Osteoblast (primary cell): Measurements from ENCODE around the gene WDCP. TPM values are rescaled to one million over a fixed set of nuclear protein-coding genes. Genes with fewer than 3 reads are reported as not detected.
A peak's percentile ranks its signal among the peaks of the same experiment; 100 is the strongest.

Source experiments
- DNase-seq: peaks from one replicate; pipeline ENCODE4 v3.0.0; 2011; ENCODE audit warnings: low spot score, mixed read lengths; ENCODE audit not compliant: insufficient read length; ENCODE audit errors: missing footprints
- H2AFZ ChIP-seq: 2 replicates; pipeline ENCODE4 v1.6.0; 2011; ENCODE audit warnings: mild to moderate bottlenecking, low read length
- H3K27ac ChIP-seq: 2 replicates; pipeline ENCODE4 v1.5.1; 2011; ENCODE audit warnings: mild to moderate bottlenecking, low read depth, low read length, moderate library complexity
- H3K27me3 ChIP-seq: 2 replicates; pipeline ENCODE4 v1.6.0; 2012; ENCODE audit warnings: mild to moderate bottlenecking, control low read depth, inconsistent platforms, low read length, moderate library complexity; ENCODE audit not compliant: insufficient read depth
- H3K36me3 ChIP-seq: 2 replicates; pipeline ENCODE4 v1.5.1; 2011; ENCODE audit warnings: mild to moderate bottlenecking, low read length, control low read depth, moderate library complexity; ENCODE audit not compliant: insufficient read depth
- H3K4me1 ChIP-seq: 2 replicates; pipeline ENCODE4 v1.5.1; 2011; ENCODE audit warnings: mild to moderate bottlenecking, low read length, control low read depth, moderate library complexity; ENCODE audit not compliant: insufficient read depth
- H3K4me2 ChIP-seq: 2 replicates; pipeline ENCODE4 v1.6.0; 2011; ENCODE audit warnings: mild to moderate bottlenecking, low read length; ENCODE audit not compliant: insufficient read depth
- H3K4me3 ChIP-seq: fragments of 200-600 bp; sonication (generic); 3 replicates; pipeline ENCODE4 v1.5.1; 2012; ENCODE audit warnings: mild to moderate bottlenecking, low read length, inconsistent platforms; ENCODE audit not compliant: insufficient read depth
- H3K79me2 ChIP-seq: 2 replicates; pipeline ENCODE4 v1.6.0; 2012; ENCODE audit warnings: mild to moderate bottlenecking, low read length, control low read depth, inconsistent platforms; ENCODE audit not compliant: insufficient read depth
- H3K9me3 ChIP-seq: 2 replicates; pipeline ENCODE4 v1.5.1; 2011; ENCODE audit warnings: low read depth, low read length, control low read depth
- H4K20me1 ChIP-seq: 2 replicates; pipeline ENCODE4 v1.6.0; 2012; ENCODE audit warnings: mild to moderate bottlenecking, low read length, control low read depth; ENCODE audit not compliant: insufficient read depth
- total RNA-seq: library from RNA; depleted of rRNA; stranded (reverse); fragments of >200 nt; gene quantifications from 2 replicates; pipeline ENCODE4 v1.2.3, GENCODE V29; 2012
- TF ChIP-seq, protein P1 (sequence below): IDR thresholded peaks from 2 replicates; pipeline ENCODE4 v1.5.1; 2011; ENCODE audit warnings: mild to moderate bottlenecking, low read depth, low read length, moderate library complexity; ENCODE audit errors: extremely low read depth

Gene WDCP
- total RNA-seq, 1 donor, result 8.3 TPM

DNA sequence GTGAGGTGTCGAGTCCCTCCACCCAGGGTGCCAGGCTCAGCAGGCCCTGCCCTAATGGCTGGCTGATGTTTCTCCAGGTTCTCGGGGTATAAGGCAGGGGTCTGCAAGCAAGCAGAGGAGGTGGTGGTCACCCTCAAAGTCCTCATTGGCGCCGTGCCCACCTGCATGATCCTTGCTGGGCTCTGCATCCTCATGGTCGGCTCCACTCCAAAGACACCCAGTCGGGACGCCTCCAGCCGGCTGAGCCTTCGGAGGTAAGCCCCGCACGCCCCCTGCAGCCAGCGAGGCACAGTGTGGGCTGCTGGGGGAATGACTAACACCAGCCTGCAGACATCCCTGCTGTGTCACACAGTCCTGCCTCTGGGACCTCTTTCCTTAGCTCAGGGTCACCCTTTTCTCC, 23.2 kb downstream of the WDCP start:
- no peak overlapping the region for H2AFZ ChIP-seq
- no peaks in the 10 kb centered on the region for H3K9me3 ChIP-seq
- no peak overlapping the region for H3K27ac ChIP-seq
- DNase-seq, result peak; percentile 94
- H3K36me3 ChIP-seq, result peaks cover 10% of the 10 kb centered on the region
- no peaks in the 10 kb centered on the region for H3K27me3 ChIP-seq
- TF ChIP-seq, protein P1, sequence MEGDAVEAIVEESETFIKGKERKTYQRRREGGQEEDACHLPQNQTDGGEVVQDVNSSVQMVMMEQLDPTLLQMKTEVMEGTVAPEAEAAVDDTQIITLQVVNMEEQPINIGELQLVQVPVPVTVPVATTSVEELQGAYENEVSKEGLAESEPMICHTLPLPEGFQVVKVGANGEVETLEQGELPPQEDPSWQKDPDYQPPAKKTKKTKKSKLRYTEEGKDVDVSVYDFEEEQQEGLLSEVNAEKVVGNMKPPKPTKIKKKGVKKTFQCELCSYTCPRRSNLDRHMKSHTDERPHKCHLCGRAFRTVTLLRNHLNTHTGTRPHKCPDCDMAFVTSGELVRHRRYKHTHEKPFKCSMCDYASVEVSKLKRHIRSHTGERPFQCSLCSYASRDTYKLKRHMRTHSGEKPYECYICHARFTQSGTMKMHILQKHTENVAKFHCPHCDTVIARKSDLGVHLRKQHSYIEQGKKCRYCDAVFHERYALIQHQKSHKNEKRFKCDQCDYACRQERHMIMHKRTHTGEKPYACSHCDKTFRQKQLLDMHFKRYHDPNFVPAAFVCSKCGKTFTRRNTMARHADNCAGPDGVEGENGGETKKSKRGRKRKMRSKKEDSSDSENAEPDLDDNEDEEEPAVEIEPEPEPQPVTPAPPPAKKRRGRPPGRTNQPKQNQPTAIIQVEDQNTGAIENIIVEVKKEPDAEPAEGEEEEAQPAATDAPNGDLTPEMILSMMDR, result peak; percentile 61
- H3K79me2 ChIP-seq, result no peaks in the 10 kb centered on the region
- no peak overlapping the region for H3K4me3 ChIP-seq
- no peak overlapping the region for H3K4me2 ChIP-seq
- no peaks in the 10 kb centered on the region for H4K20me1 ChIP-seq
- no peaks in the 10 kb centered on the region for H3K4me1 ChIP-seq

DNA sequence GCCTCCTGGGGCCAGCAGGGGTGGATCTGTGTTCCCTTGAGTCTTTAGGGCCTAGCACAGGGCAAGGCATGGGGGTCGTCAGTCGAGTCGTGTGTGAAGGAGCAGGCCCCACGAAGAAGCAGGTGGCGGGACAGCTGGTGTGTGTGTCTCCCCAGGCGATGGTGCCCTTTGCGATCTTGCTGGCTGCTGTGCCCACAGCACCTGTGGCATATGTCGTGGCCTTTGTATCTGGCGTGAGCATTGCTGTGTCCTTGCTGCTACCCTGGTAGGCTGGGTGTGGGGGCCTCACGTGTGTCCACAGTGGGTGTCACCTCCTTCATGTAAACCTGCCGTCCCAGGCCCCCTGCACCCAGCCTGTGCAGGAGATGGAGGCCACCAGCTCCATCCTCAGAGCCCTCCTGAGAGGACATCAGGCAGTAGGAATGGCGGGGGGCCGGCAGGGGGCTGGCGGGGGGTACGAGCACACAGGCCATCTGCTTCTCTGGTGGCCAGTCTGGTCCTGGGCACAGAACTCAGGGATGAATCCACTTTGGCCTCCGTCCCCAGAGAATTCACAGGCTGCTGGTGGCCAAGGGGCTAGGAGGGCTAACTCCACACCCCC, 24.1 kb downstream of the WDCP start:
- TF ChIP-seq, protein P1, result no peak
- H3K4me2 ChIP-seq, result no peak overlapping the region
- no peaks in the 10 kb centered on the region for H3K79me2 ChIP-seq
- H3K36me3 ChIP-seq, result peaks cover 10% of the 10 kb centered on the region
- no peak overlapping the region for H3K4me3 ChIP-seq
- H4K20me1 ChIP-seq, result no peaks in the 10 kb centered on the region
- H3K27ac ChIP-seq, result no peak overlapping the region
- no peaks in the 10 kb centered on the region for H3K4me1 ChIP-seq
- H2AFZ ChIP-seq, result no peak overlapping the region
- DNase-seq, result no peak
- H3K27me3 ChIP-seq, result no peaks in the 10 kb centered on the region
- H3K9me3 ChIP-seq, result no peaks in the 10 kb centered on the region

DNA sequence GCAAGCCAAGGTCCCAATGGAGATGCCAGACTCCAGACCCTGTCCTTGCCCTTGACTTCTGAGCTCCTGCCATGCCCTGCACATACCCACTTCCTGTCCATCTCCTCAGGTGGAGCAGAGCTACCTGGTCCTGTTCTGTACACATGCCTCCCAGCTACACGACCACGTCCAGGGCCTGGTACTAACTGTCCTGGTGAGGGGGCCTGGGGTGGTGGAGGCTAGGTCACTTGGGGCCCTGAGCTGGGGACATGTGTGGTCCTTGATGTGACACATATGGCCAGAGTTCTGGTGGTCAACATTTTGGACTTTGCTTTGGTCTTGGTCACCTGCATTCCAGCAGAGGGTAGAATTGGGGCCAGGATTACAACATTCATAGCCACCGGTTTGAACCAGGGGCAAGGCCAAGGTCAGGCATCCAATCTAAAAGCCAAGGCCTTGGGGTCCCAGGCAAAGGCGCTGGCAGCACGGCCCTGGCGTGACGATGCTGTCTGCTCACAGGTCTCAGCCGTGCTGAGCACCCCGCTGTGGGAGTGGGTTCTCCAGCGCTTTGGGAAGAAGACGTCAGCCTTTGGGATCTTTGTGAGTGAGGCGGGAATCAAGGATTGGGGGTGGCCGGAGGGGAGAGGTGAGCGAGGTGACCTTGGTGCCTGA, 24.7 kb downstream of the WDCP start:
- H3K36me3 ChIP-seq, result peaks cover 10% of the 10 kb centered on the region
- H3K79me2 ChIP-seq, result no peaks in the 10 kb centered on the region
- H2AFZ ChIP-seq, result no peak overlapping the region
- TF ChIP-seq, protein P1, result no peak
- H4K20me1 ChIP-seq, result no peaks in the 10 kb centered on the region
- H3K4me3 ChIP-seq, result no peak overlapping the region
- H3K27me3 ChIP-seq, result no peaks in the 10 kb centered on the region
- no peaks in the 10 kb centered on the region for H3K4me1 ChIP-seq
- DNase-seq, result no peak
- H3K27ac ChIP-seq, result no peak overlapping the region
- H3K9me3 ChIP-seq, result no peaks in the 10 kb centered on the region
- H3K4me2 ChIP-seq, result no peak overlapping the region

DNA sequence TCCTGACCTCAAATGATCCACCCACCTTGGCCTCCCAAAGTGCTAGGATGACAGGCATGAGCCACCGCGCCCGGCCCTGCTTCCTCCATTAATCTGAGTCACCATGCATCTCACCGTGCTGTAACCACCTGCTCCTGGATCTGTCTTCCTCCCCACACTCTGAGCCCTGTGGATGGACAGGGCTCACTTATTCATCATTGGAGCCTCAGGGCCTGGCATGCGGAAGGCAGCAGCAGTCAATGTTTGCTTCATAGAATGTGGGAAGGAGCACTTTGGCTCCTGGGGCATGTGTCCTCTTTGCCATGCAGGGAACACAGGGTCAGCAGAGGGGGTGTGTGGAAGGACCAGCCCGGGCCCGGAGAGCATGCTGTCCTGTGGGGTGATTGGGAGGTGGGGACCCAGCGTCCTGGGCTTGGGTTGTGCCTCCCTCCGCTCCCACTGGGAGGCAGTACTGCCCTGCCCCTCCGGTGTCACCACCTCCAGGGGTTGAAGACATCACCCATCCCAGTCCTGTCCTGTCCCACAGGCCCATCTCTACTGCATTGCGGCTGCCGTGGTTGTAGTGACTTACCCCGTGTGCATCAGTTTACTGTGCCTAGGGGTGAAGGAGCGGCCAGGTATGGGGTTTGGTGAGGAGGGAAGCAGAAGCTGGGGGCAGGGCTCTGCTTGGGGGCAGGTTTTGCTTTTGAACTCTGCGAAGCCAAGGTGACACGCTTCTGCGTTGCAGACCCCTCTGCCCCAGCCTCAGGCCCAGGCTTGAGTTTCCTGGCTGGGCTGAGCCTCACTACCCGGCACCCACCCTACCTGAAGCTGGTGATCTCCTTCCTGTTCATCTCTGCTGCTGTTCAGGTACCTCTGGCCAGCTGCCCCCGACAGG, 25.8 kb downstream of the WDCP start:
- Histone ChIP-seq H3K27me3 (no peaks in the 10 kb centered on the region), H3K79me2 (no peaks in the 10 kb centered on the region), H2AFZ (no peak overlapping the region), H3K4me2 (no peak overlapping the region), H3K9me3 (no peaks in the 10 kb centered on the region), H4K20me1 (no peaks in the 10 kb centered on the region), H3K36me3 (peaks cover 6% of the 10 kb centered on the region), H3K4me3 (no peak overlapping the region), H3K4me1 (peaks cover 1% of the 10 kb centered on the region), H3K27ac (no peak overlapping the region)
- DNase-seq, result peak; percentile 73
- TF ChIP-seq, protein P1, result peak; percentile 32
